T-cell (primary cell): Measurements from ENCODE around the gene TIMP1. TPM values are rescaled to one million over a fixed set of nuclear protein-coding genes. Genes with fewer than 3 reads are reported as not detected.

Experiments used
- ATAC-seq, 4 experiments: fragments of 200-7000 bp in 3 of 4; fragments of 150-1000 bp in 1 of 4; cut with Tn5 transposase; replicated peaks in 1 of 4; 1 replicate in 3 of 4; 2 replicates in 1 of 4; pipeline ENCODE4 v1.10.0; 2021; ENCODE audit warnings: moderate library complexity in 3 of 4, mild to moderate bottlenecking in 2 of 4, moderate number of reproducible peaks in 1 of 4
- CTCF ChIA-PET, 2 donors: fragments of 300-600 bp; sonication (Branson Sonifier 250); formaldehyde crosslinking; loops; one replicate each; lab custom pipeline; 2022; ENCODE audit warnings: antibody characterized with exemption in 2 of 2; lab: Charles Lee
- POLR2A ChIA-PET, 2 donors: fragments of 300-600 bp; sonication (Branson Sonifier 250); formaldehyde crosslinking; loops; one replicate each; lab custom pipeline; 2022; ENCODE audit warnings: antibody characterized with exemption in 2 of 2; lab: Charles Lee
- DNase-seq, 35 experiments: peaks; one replicate each; pipeline versions ENCODE4 v3.0.0 to v3.0.0-alpha.2; 2013 to 2023
- H3K27ac ChIP-seq: one replicate; pipeline ENCODE4 v1.5.1; 2013; ENCODE audit warnings: low read length
- H3K27me3 ChIP-seq, 2 experiments: replicated peaks in 1 of 2; 1 replicate in 1 of 2; 2 replicates in 1 of 2; pipeline versions ENCODE4 v1.6.1 to v1.7.0; 2013; ENCODE audit warnings: low read length in 1 of 2, mixed read lengths in 1 of 2; ENCODE audit not compliant: control insufficient read depth in 2 of 2, insufficient read depth in 2 of 2; ENCODE audit errors: extremely low read depth in 1 of 2
- H3K36me3 ChIP-seq, 2 donors: 1 replicate in 1 of 2; 2 replicates in 1 of 2; pipeline versions ENCODE4 v1.6.1 to v1.7.0; 2013; ENCODE audit warnings: low read length in 1 of 2; ENCODE audit not compliant: control insufficient read depth in 2 of 2, insufficient read depth in 1 of 2; ENCODE audit errors: extremely low read depth in 1 of 2
- H3K4me1 ChIP-seq, 2 experiments: 1 replicate in 1 of 2; 2 replicates in 1 of 2; pipeline versions ENCODE4 v1.6.1 to v1.7.0; 2013; ENCODE audit warnings: low read length in 2 of 2, mixed read lengths in 1 of 2; ENCODE audit not compliant: insufficient read depth in 2 of 2, control insufficient read depth in 1 of 2; ENCODE audit errors: extremely low read depth in 1 of 2
- H3K4me3 ChIP-seq, 2 donors: 1 replicate in 1 of 2; 2 replicates in 1 of 2; pipeline versions ENCODE4 v1.5.1 to v1.7.0; 2013; ENCODE audit warnings: mild to moderate bottlenecking in 2 of 2, low read length in 1 of 2, moderate library complexity in 1 of 2; ENCODE audit not compliant: control insufficient read depth in 1 of 2; ENCODE audit errors: extremely low read depth in 1 of 2
- H3K9me3 ChIP-seq: 2 replicates; pipeline ENCODE4 v1.7.0; 2013
- H3K27ac Mint-ChIP-seq, 2 donors: one replicate each; pipeline ENCODE4 v1.8.0; 2020 to 2021; ENCODE audit warnings: mild to moderate bottlenecking in 2 of 2, mixed read lengths in 2 of 2
- H3K27me3 Mint-ChIP-seq, 2 donors: one replicate each; pipeline ENCODE4 v1.8.0; 2021 to 2022; ENCODE audit warnings: mixed read lengths in 2 of 2
- H3K36me3 Mint-ChIP-seq: one replicate; pipeline ENCODE4 v1.8.0; 2021; ENCODE audit warnings: mixed read lengths
- H3K4me1 Mint-ChIP-seq, 3 donors: one replicate each; pipeline ENCODE4 v1.8.0; 2020 to 2022; ENCODE audit warnings: mixed read lengths in 3 of 3, mild to moderate bottlenecking in 1 of 3
- H3K4me3 Mint-ChIP-seq, 3 donors: one replicate each; pipeline ENCODE4 v1.8.0; 2020 to 2022; ENCODE audit warnings: mild to moderate bottlenecking in 3 of 3, mixed read lengths in 3 of 3, moderate library complexity in 3 of 3
- H3K9me3 Mint-ChIP-seq, 3 donors: one replicate each; pipeline ENCODE4 v1.8.0; 2020 to 2022; ENCODE audit warnings: mixed read lengths in 3 of 3
- WGBS: methylation state at CpG from one replicate; pipeline ENCODE4 v1.1.5; 2013; ENCODE audit warnings: missing lambda C conversion rate; ENCODE audit not compliant: insufficient coverage; 5-methylcytosine and 5-hydroxymethylcytosine counted together
- total RNA-seq, 35 experiments: library from RNA in 6 of 35; stranded (reverse) in 6 of 35; fragments of 120-200 nt in 1 of 35; gene quantifications; one replicate each; pipeline versions ENCODE4 v1.2.1 to v1.2.4 and lab custom pipeline; 2013 to 2026

TIMP1 gene
- total RNA-seq, 5 donors from 2014 or later (not counting 1 experiment from before 2014, with no cell fraction given): 28.7 to 120 (median 59.7) TPM

- POLR2A ChIA-PET: no interaction called here
- Histone ChIP-seq H3K36me3 (peaks cover 0 to 25% of the 10 kb centered on the region in 2 donors), H3K27me3 (no peaks in the 10 kb centered on the region), H3K27ac (no peak overlapping the region), H3K4me1 (peaks cover 0 to 42% of the 10 kb centered on the region in 2 experiments), H3K9me3 (no peaks in the 10 kb centered on the region), H3K4me3 (no peak overlapping the region)
- no peak overlapping the region for H3K4me3 Mint-ChIP-seq
- CTCF ChIA-PET: no interaction called here
- H3K27me3 Mint-ChIP-seq: no peaks in the 10 kb centered on the region
- 91% methylated on average over 10 of the region's 14 CpGs for WGBS
- peaks cover 23 to 34% (median 23%) of the 10 kb centered on the region in 3 donors for H3K4me1 Mint-ChIP-seq
- peaks cover 9% of the 10 kb centered on the region for H3K36me3 Mint-ChIP-seq
- no peaks in the 10 kb centered on the region for H3K9me3 Mint-ChIP-seq
- no peak for ATAC-seq
- H3K27ac Mint-ChIP-seq: no peak overlapping the region
- DNase-seq: no peak
Measured at GRCh38 chrX:47633689-47634590, 51.7 kb downstream of the TIMP1 start.

GRCh38 chrX:47634871-47635575 is 52.8 kb downstream of the TIMP1 start:
- peaks cover 0 to 33% of the 10 kb centered on the region in 2 experiments for H3K4me1 ChIP-seq
- no peaks in the 10 kb centered on the region for H3K27me3 Mint-ChIP-seq
- no peak overlapping the region for H3K4me3 ChIP-seq
- no peaks in the 10 kb centered on the region for H3K9me3 Mint-ChIP-seq
- H3K27ac ChIP-seq: no peak overlapping the region
- peaks cover 17 to 27% (median 19%) of the 10 kb centered on the region in 3 donors for H3K4me1 Mint-ChIP-seq
- ATAC-seq (peak in 2 of 4 experiments; percentile 10 to 25), DNase-seq (peak in 3 of 35 experiments; percentile 6 to 52 (median 18))
- 14% methylated on average over 9 of the region's 16 CpGs for WGBS
- H3K36me3 Mint-ChIP-seq: peaks cover 17% of the 10 kb centered on the region
- H3K4me3 Mint-ChIP-seq: no peak overlapping the region
- POLR2A ChIA-PET: no interaction called here
- no peaks in the 10 kb centered on the region for H3K9me3 ChIP-seq
- peaks cover 0 to 32% of the 10 kb centered on the region in 2 donors for H3K36me3 ChIP-seq
- CTCF ChIA-PET: interaction anchor here in 1 of 2 donors (0.7 kb wide), 1 partner anchor 1035 kb away, joined by 3 read pairs; no protein-coding TSS in a partner anchor
- H3K27me3 ChIP-seq: no peaks in the 10 kb centered on the region
- H3K27ac Mint-ChIP-seq: no peak overlapping the region

Other genes with a start within 250 kb of the TIMP1 start
- 1 to 10 TPM in 2 of 5 donors, under 1 TPM in 3; 0.72 to 1.2 (median 0.95) TPM for gene ZNF157, start 211.9 kb upstream of the TIMP1 start, total RNA-seq
- gene ZNF41, start 99.2 kb upstream of the TIMP1 start, total RNA-seq: 10 to 100 TPM in 3 of 5 donors, 1 to 10 TPM in 2; 8.4 to 20.4 (median 14.7) TPM
- 100 to 1,000 TPM; 113 to 138 (median 122) TPM for gene ARAF, start 21.2 kb upstream of the TIMP1 start, total RNA-seq
- gene SYN1, start 37.4 kb downstream of the TIMP1 start, total RNA-seq: 1 to 10 TPM in 1 of 5 donors, under 1 TPM in 3, not detected in 1; 0.21 to 1.3 (median 0.81) TPM
- 10 to 100 TPM; 17.7 to 37.1 (median 26.5) TPM for gene CFP, start 47.5 kb downstream of the TIMP1 start, total RNA-seq
- gene ELK1, start 68.1 kb downstream of the TIMP1 start, total RNA-seq: 10 to 100 TPM; 28.5 to 40.0 (median 36.0) TPM
- 100 to 1,000 TPM; 155 to 186 (median 178) TPM for gene UXT, start 76.7 kb downstream of the TIMP1 start, total RNA-seq